Adipose tissue (tissue), 3 donors: ENCODE data around the gene CAMKK1. TPM values are rescaled to one million over a fixed set of nuclear protein-coding genes. Genes with fewer than 3 reads are reported as not detected.

Experiments used
- H3K27ac ChIP-seq: one replicate; pipeline ENCODE4 v1.5.1; 2013; ENCODE audit warnings: low read depth, low read length
- WGBS, 3 donors: extraction: QIAGEN DNeasy Blood & Tissue Kit; methylation state at CpG; one replicate each; pipeline ENCODE4 v1.1.7; 2013; 5-methylcytosine and 5-hydroxymethylcytosine counted together
- polyA plus RNA-seq, 3 donors: library from polyadenylated mRNA; stranded (reverse); fragments of 200-250 nt; gene quantifications; one replicate each; pipeline ENCODE4 v1.2.3, GENCODE V29; 2013
- donor health status: healthy with polysubstance abuse.
- donor health status: Bipolar disorder and iron deficiency.
- donor health status: healthy.

Gene CAMKK1
- polyA plus RNA-seq, 3 donors: 3.5 to 6.9 (median 6.1) TPM

- H3K27ac ChIP-seq: peak overlapping the region; percentile 11
- WGBS, 3 donors: 55 to 64% (median 63%) methylated on average over 49 to 50 of the region's 50 CpGs
These were observed 4.3 kb downstream of the CAMKK1 start for GRCh38 chr17:3888343-3889171.

DNA sequence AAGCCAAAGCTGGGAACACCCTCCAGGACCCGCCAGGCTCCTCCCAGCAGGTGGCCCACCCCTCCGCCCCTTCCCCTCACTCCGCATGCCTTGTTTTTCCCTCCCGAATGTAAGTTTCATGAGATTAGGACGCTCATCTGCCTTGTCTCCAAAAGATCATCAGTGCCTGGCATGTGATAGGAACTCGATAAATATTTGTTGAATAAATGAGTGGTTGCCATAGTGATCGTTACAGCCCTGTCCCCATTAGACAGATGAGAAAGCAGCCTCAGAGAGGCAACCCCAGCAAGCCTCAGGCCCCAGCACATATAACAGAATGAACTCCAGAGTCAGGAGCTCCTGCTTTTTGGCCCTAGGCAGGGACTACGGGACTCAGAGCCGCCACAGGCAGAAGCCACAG, 5.0 kb downstream of the CAMKK1 start:
- peak overlapping the region; percentile 11 for H3K27ac ChIP-seq
- WGBS, 3 donors: 45 to 76% (median 54%) methylated on average over 9 of the region's 9 CpGs

DNA sequence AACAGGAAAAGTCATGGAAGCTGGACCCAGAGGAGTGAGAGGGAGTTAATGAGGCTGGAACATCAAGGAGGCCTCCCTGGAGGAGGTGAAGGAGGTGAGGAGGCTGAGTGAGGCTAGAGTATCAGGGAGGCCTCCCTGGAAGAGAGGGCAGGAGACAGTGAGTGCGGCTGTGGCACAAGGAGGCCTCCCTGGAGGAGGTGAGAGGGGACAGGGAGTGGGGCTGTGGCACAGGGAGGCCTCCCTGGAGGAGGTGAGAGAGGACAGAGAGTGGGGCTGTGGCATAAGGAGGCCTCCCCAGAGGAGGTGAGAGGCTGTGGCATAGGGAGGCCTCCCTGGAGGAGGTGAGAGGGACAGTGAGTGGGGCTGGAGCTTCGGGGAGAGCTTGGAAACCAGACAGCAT, 5.5 kb downstream of the CAMKK1 start:
- peak overlapping the region; percentile 2 for H3K27ac ChIP-seq

DNA sequence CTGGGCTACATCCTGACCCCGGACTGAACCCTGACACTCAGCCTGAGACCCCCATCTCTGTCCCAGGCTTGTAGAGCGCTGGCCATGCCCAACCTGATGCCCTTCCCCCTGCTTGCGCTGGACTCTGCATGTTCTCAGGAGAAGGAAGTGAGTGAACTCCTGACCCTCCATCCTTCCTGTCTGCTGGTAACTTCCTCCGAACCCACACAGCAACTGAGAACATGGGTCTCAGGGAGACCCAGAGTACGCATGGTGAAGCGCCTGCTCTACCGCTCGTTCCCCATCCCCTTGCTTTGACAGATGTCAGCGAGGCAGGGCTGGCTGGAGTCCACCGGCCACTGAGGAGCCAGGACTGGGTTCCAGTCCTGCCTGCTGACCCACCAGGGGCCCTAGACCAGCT, 6.1 kb downstream of the CAMKK1 start:
- H3K27ac ChIP-seq: peak overlapping the region; percentile 2
- WGBS, 3 donors: 42 to 76% (median 57%) methylated on average over 9 to 10 of the region's 10 CpGs

More for the DNA sequence above, 5.5 kb downstream of the CAMKK1 start:
- 57 to 89% (median 61%) methylated on average over 2 of the region's 2 CpGs for WGBS, 3 donors

GRCh38 chr17:3885970-3886369, 6.9 kb downstream of the CAMKK1 start:
- H3K27ac ChIP-seq: no peak overlapping the region
- 78 to 86% (median 84%) methylated on average over 4 of the region's 4 CpGs for WGBS, 3 donors

DNA sequence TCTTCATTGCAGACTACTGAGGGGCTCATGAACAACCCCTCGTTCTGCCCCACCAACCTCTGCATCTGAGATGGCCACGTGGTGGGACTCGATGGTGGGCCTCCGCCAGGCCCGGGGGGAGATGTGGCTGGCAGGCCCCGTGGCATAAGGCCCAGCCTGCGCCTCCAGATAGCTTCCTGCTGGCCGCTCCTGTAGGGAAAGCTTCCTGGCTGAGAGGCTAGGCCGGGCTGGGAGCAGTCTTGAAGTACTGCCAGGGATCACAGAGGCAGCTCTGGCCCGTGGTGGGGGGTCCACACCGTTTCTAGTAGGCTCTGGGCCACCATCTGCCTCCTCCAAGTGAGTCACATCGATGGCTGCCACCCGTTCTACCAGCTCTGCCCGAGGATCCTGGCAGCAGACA, 7.6 kb downstream of the CAMKK1 start:
- H3K27ac ChIP-seq: no peak overlapping the region
- WGBS, 3 donors: 62 to 90% (median 78%) methylated on average over 14 of the region's 14 CpGs

- H3K27ac ChIP-seq: no peak overlapping the region
- WGBS, 3 donors: 91 to 94% (median 93%) methylated on average over 12 of the region's 12 CpGs
These were observed 8.7 kb downstream of the CAMKK1 start for GRCh38 chr17:3884188-3884587.

DNA sequence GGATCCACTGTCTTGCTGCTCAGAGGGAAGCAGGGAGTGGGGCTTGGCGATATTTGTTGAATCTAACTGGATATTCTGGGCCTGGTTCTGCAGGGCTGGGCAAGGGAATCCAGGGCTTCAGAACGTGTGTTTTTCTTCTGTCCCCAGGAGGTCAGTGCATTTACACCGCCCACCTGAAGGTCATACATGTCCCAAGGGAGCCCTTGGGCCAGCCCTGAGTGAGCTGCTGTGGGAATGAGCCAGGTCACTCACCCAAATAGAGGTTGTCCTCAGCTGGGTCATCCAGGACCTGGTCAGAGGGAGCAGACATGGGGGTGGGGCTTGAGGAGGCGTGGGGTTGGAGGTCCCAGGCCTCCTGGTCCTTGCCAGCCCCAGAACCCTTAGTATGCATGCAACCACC, 10.6 kb downstream of the CAMKK1 start:
- no peak overlapping the region for H3K27ac ChIP-seq
- 75 to 82% (median 81%) methylated on average over 4 of the region's 4 CpGs for WGBS, 3 donors

DNA sequence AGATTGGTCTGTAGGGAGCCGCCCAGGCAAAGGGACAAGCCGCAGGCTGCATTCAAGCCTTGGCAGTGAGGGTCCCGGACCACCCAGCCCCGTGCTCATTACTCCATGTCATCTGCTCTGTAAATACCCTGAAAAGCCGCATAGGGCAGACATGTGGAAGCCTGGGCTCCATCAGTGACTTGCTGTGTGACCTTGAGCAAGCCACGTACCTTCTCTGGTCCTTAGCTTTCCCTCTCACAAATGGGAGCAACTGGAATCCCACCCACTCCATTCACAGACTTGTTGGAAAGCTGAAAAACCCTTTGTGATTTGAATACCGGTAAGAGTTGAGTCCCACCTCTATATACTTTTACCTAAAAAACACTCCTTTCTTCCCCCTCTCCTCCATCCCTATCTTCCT, 11.9 kb downstream of the CAMKK1 start:
- 80 to 95% (median 91%) methylated on average over 7 of the region's 7 CpGs for WGBS, 3 donors
- H3K27ac ChIP-seq: no peak overlapping the region

- H3K27ac ChIP-seq: no peak overlapping the region
- WGBS, 3 donors: 49 to 78% (median 76%) methylated on average over 25 of the region's 25 CpGs
These were observed 13.0 kb downstream of the CAMKK1 start for GRCh38 chr17:3879591-3880417.

DNA sequence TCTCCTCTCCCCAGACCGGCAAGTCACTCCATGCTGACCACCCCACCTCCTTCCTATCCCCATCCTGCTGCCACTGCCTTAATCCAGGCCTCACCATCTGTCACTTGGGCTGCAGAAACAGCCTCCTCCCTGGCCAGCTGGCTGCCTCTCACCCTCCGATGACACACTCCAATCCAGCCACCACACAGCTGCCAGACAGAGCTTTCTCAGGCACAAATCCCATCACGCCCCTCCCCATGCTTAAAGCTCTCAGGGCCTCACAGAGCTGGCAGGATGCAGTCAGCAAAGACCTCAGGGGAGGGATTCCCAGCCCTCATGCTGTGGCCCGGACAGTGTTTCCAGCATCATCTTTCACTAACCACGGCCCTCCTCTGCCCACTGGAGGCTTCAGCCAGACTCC, 13.7 kb downstream of the CAMKK1 start:
- WGBS, 3 donors: 64 to 71% (median 67%) methylated on average over 5 of the region's 5 CpGs

GRCh38 chr17:3877220-3877619, 15.6 kb downstream of the CAMKK1 start:
- H3K27ac ChIP-seq: no peak overlapping the region
- 78 to 84% (median 79%) methylated on average over 8 of the region's 8 CpGs for WGBS, 3 donors

More for the DNA sequence above, 13.7 kb downstream of the CAMKK1 start:
- no peak overlapping the region for H3K27ac ChIP-seq

- WGBS, 3 donors: 93 to 99% (median 94%) methylated on average over 7 of the region's 7 CpGs
These were observed 17.5 kb downstream of the CAMKK1 start for GRCh38 chr17:3875317-3875716.

GRCh38 chr17:3873862-3874261, 19.0 kb downstream of the CAMKK1 start:
- H3K27ac ChIP-seq: no peak overlapping the region
- 95 to 97% (median 97%) methylated on average over 10 of the region's 10 CpGs for WGBS, 3 donors

More at GRCh38 chr17:3875317-3875716, 17.5 kb downstream of the CAMKK1 start:
- no peak overlapping the region for H3K27ac ChIP-seq

GRCh38 chr17:3870871-3871306, 22.0 kb downstream of the CAMKK1 start:
- WGBS, 3 donors: 30 to 64% (median 44%) methylated on average over 11 of the region's 11 CpGs
- no peak overlapping the region for H3K27ac ChIP-seq

- WGBS, 3 donors: 76 to 88% (median 86%) methylated on average over 11 of the region's 11 CpGs
- H3K27ac ChIP-seq: no peak overlapping the region
These were observed 25.2 kb downstream of the CAMKK1 start for GRCh38 chr17:3867606-3868005.

DNA sequence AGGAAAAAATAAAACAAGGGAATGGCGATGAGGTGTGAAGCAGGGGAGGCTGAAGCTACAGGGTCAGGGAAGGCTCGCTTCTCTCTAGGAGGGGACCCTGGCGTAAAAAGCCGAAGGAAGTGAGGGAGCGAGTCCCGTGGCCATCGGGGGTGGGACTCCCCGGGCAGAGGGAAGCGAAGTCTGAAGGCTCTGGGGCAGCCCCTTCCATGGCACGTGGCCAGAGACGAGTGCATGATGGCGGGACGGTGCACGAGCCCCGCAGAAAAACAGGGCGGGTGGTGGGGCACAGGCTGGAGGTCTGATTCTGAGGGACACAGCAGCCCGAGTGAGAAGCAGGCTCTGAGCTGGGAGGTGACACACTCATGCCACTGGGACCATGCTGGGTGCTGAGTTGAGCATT, 25.7 kb downstream of the CAMKK1 start:
- whole genome bisulfite sequencing, 3 donors: 79 to 89% (median 84%) methylated on average over 17 of the region's 17 CpGs
- no peak overlapping the region for H3K27ac ChIP-seq

- 90 to 96% (median 94%) methylated on average over 20 to 21 of the region's 21 CpGs for whole genome bisulfite sequencing, 3 donors
- H3K27ac ChIP-seq: no peak overlapping the region
These were observed 26.6 kb downstream of the CAMKK1 start for GRCh38 chr17:3866276-3866675.

GRCh38 chr17:3865176-3865575, 27.7 kb downstream of the CAMKK1 start:
- no peak overlapping the region for H3K27ac ChIP-seq

More at GRCh38 chr17:3865176-3865575, 27.7 kb downstream of the CAMKK1 start:
- WGBS, 3 donors: 70 to 81% (median 78%) methylated on average over 8 of the region's 8 CpGs
